ENCODE data around the gene DNAJC16.
"Not testable (repeated sequence)": the region's sequence is repeated elsewhere in the genome, so short reads cannot be mapped to it uniquely, and the experiment has no call there.

DNAJC16 gene

GRCh38 chr1:15526490-15527339 lies at the start of gene DNAJC16:
Gene DNAJC16 (plus strand): TSS chr1:15526848. CDS start chr1:15529106, 2,258 bp downstream.
- peak; percentile 100 for DNase-seq

- no peak for DNase-seq
Observed at GRCh38 chr1:15476927-15477326, 49.7 kb upstream of the DNAJC16 start.

- DNase-seq: no peak
Observed at GRCh38 chr1:15477646-15478212, 48.9 kb upstream of the DNAJC16 start.

- no peak for DNase-seq
Observed at GRCh38 chr1:15479654-15480347, 46.8 kb upstream of the DNAJC16 start.

GRCh38 chr1:15482455-15482854 lies 44.2 kb upstream of the DNAJC16 start:
- DNase-seq: not testable (repeated sequence)

GRCh38 chr1:15482983-15483543 lies 43.6 kb upstream of the DNAJC16 start:
- DNase-seq: not testable (repeated sequence)

GRCh38 chr1:15483971-15484370 lies 42.7 kb upstream of the DNAJC16 start:
- no peak for DNase-seq

GRCh38 chr1:15484443-15484842 lies 42.2 kb upstream of the DNAJC16 start:
- DNase-seq: peak; percentile 78

- DNase-seq: no peak
Observed at GRCh38 chr1:15485636-15486035, 41.0 kb upstream of the DNAJC16 start.

- not testable (repeated sequence) for DNase-seq
Observed at GRCh38 chr1:15486844-15487610, 39.6 kb upstream of the DNAJC16 start.

GRCh38 chr1:15488371-15488770 lies 38.3 kb upstream of the DNAJC16 start:
- DNase-seq: no peak

- DNase-seq: peak; percentile 97
Observed at GRCh38 chr1:15489052-15489736, 37.5 kb upstream of the DNAJC16 start.

- DNase-seq: not testable (repeated sequence)
Observed at GRCh38 chr1:15491010-15491409, 35.6 kb upstream of the DNAJC16 start.

- no peak for DNase-seq
Observed at GRCh38 chr1:15492596-15492995, 34.1 kb upstream of the DNAJC16 start.

GRCh38 chr1:15493869-15494390 lies 32.7 kb upstream of the DNAJC16 start:
- DNase-seq: no peak

GRCh38 chr1:15500184-15501178 lies 26.2 kb upstream of the DNAJC16 start:
- DNase-seq: no peak

- DNase-seq: peak; percentile 93
Observed at GRCh38 chr1:15501208-15502032, 25.2 kb upstream of the DNAJC16 start.

GRCh38 chr1:15504436-15504835 lies 22.2 kb upstream of the DNAJC16 start:
- no peak for DNase-seq

- DNase-seq: no peak
Observed at GRCh38 chr1:15506831-15507230, 19.8 kb upstream of the DNAJC16 start.

Measured in NCI-H510A treated with DMSO at 0.1 percent for 48 hours (cell line).